Esophagus mucosa (tissue), 1 donor: Measurements from ENCODE around the gene PARN. TPM values are rescaled to one million over a fixed set of nuclear protein-coding genes. Genes with fewer than 3 reads are reported as not detected.
"Not testable (repeated sequence)": the region's sequence is repeated elsewhere in the genome, so short reads cannot be mapped to it uniquely, and the experiment has no call there.

Experiments used
- ATAC-seq: fragments of 200-7000 bp; cut with Tn5 transposase; one replicate; pipeline ENCODE4 v1.9.1; 2020
- total RNA-seq: library from RNA; stranded (reverse); gene quantifications from one replicate; pipeline ENCODE4 v1.2.4, GENCODE V29; 2023
- donor health status: DM: yes; HTN: yes; CAD: no.

PARN gene, protein sequence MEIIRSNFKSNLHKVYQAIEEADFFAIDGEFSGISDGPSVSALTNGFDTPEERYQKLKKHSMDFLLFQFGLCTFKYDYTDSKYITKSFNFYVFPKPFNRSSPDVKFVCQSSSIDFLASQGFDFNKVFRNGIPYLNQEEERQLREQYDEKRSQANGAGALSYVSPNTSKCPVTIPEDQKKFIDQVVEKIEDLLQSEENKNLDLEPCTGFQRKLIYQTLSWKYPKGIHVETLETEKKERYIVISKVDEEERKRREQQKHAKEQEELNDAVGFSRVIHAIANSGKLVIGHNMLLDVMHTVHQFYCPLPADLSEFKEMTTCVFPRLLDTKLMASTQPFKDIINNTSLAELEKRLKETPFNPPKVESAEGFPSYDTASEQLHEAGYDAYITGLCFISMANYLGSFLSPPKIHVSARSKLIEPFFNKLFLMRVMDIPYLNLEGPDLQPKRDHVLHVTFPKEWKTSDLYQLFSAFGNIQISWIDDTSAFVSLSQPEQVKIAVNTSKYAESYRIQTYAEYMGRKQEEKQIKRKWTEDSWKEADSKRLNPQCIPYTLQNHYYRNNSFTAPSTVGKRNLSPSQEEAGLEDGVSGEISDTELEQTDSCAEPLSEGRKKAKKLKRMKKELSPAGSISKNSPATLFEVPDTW
- total RNA-seq = 22.5 TPM

DNA sequence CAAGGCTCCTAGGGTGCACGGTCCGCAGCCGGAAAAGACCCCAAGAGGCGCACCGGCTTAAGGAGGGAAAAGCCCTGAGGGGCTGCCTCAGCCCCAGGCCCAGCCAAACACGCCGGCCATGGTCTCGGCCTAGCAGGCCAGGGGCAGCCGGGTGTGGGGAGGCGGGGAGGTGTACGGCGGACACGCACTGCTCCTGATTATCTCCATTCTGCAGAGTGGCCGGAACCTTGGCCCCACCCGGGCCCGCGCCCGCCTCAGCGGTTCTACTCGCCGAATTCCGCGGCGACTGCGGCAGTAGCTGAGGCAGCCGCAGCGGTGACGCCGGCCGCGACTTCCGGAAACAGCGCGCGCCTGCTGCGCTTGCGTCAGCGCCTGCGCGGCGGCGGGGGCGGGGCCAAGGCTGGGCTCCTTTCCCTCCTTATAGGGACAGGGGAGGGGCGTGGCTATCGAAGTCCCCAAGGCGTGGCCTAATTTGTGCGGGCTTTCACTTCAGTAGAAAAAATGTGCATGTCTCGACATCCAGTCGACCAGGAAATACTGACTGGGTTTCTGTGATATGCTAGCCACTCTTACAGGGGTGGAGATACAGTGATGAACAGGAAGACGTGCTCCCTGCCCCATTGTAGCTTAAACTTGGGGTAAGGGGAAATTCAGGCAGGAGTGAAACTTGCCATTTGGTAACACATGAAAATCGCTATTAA is at the start of gene PARN:
TSS of gene PARN (minus strand) at position 342 of the 701 bp plus-strand sequence. CDS start at position 207, 135 bp downstream.
- peak; percentile 91 for ATAC-seq

DNA sequence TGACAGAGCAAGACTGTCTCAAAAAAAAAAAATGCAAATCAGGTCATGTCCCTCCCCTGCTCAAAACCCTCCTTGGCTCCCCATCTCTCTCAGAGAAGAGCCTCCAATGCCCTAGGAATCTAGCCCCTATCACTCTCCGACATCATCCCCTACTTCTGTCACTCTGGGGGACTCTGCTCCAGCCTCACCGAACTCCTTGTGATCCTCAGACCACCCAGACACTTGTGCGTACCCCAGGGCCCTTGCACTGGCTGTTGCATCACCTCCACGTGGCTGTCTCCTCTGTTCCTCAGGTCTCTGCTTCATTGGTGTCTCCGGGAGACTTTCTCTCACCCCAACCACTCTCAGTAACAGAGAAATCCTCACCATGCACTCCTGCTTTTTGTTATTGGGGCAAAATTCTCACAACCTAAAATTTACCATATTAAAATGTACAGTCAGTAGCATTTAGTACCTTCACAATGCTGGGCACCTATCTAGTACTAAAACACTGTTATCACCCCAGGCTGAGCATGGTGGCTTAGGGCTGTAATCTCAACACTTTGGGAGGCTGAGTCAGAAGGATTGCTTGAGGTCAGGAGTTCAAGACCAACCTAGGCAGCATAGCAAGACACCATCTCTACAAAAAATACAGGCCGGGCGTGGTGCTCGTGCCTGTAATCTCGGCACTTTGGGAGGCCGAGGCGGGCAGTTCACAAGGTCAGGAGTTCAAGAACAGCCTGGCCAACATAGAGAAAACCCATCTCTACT is 48.9 kb upstream of the PARN start:
- no peak for ATAC-seq

DNA sequence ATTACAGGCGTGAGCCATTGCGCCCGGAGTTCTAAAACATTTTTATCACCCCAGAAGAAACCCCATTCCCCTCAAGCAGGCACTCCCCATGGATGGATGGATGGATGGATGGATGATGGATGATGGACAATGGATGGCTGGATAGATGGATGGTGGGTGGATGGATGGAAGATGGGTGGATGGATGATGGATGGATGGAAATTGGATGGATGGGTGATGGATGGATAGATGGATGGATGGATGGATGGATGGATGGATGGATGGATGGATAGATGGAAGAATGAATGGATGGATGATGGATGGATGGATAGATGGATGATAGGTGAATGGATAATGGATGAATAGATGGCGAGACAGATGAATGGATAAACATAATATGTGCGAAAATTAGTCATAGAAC is 47.6 kb upstream of the PARN start:
- ATAC-seq = no peak

DNA sequence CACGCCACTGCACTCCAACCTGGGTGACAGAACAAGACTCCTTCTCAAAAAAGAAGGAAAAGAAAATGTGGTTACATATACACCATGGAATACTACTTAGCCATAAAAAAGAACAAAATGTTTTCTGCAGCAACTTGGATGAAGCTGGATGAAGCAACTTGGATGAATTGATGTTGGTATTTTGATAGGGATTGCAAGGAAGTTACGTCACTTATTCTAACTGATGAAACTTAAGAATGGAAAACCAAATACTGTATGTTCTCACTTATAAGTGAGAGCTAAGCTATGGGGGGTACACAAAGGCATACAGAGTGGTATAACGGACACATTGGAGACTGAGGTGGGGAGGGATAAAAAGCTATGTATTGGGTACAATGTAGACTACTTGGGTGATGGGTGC is 46.6 kb upstream of the PARN start:
- ATAC-seq = no peak

DNA sequence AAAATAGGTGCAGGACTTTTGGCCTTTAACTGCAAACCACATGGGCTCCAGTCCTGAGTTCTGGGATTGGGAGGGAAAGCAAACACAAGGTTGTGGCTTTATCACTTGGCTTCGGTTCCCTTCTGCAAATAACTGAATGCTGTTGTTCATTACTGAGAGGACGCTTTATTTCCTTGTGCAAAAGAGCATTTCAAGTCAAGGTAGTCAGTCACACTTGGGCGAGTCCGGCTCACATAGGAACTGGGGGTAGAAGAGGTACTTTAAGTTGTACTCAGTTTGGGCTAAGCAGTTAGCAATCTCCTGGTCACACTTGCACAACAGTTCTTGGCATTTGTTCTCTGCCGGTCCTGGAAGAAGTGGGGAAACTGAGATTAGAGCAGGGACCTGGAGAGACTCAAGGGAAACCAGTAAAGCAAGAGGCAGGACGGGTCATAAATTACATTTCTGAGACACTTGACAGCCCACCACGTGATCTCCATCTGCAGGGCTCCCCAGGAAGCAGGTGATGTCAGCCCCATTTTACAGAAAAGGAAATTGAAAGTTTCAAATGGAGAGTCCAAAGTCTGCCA is 42.4 kb upstream of the PARN start:
- peak; percentile 45 for ATAC-seq

DNA sequence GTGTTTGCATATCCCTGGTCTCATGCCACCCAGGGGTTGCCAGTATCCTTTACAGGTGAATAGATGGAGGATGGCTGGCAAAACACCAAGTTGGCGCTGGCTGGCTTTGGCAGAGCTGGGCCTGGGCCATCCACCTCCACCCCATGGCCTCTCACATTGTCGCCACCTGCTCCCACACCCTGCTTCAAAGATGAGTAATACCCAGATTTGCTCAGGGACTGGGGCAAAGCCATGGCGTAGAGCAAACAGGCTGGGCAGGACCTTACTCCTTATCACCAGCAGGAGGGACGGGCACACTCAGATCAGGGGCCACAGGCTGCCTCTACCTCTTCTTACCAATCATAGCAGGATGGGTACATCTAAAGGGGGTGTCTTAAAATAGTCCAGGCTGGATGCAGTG is 39.7 kb upstream of the PARN start:
- peak; percentile 93 for ATAC-seq

DNA sequence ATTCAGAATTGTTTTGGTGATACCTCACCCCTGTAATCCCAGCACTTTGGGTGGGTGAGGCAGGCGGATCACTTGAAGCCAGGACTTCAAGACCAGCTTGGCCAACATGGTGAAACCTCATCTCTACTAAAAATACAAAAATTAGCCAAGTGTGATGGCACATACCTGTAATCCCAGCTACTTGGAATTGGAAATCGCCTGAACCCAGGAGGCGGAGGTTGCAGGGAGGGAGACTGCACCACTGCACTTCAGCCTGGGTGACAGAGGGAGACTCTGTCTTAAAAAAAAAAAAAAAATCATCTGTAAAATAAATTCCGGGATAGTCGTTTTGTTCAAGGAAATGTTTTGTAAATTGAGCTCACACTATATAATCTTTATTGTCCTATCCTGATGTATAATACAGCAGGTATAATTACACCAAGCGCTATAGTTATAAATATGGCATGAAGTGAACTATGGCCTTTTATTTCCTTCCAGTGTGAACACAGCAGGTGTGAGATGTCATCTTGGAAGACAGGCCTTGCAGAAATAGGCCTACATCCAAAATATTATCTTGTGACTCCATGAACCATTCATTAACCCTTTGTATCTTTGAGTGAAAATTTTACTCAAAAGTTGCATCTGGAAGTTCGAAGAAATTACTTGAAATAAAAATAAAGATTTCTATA is 38.6 kb upstream of the PARN start:
- no peak for ATAC-seq

DNA sequence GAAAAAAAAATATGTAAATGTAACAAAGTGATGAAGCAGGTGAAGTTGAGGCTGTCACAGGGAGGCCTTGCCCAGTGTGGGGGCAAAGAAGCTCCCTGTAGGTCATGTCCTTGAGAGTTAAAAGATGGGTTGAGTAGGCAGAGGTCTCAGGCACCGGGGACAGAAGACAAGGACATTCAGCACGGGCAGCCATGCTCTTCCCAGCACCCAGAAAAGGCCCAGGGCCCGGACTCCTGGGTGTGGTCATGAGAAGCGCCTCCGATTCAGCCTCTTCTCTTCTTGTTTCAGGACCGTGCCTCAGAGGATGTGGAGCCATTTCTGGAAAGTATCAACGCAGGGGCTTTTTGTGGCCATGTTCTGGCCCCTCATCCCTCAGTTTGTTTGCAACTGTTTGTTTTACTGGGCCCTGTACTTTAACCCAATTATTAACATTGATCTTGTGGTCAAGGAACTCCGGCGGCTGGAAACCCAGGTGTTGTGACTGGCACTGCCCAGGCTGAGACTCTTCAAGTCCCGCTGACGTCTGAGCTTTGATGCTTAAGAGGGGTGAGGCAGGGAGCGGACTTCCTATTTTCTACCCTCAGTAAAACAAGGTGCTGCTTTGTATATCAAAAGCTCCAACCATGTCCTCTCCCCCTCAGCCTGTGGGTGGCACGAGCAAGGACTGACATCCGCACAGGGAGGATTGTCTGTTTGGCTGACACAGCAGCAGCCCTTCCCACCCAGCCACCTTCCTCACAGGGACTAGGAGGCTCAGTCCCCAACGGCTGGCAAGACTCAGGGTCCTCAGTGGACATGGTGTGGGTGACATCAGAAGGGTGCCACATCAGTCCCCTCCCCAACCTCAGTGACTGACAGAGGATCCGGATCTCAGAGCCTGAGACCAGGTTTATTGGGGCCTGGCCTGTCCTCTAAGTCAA is 37.5 kb upstream of the PARN start:
- ATAC-seq = no peak

DNA sequence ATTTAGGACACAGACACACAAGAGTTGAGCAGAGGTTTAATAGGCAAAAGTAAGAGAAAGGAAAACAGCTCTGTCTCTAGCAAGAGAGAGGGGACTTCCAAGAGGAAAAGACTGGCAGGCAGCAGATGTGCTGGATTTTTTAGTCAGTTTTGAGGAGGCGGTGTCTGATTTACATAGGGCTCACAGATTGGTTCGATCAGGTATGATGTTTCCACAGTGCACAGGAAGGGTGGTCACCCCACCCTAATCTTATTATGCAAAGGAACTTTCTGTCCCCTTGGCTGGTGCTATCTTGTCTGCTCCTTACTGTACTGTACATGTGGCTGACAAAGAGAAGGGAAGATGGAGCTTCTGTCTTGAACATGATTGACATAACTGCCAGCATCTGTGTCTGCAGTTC is 28.0 kb upstream of the PARN start:
- ATAC-seq = no peak

DNA sequence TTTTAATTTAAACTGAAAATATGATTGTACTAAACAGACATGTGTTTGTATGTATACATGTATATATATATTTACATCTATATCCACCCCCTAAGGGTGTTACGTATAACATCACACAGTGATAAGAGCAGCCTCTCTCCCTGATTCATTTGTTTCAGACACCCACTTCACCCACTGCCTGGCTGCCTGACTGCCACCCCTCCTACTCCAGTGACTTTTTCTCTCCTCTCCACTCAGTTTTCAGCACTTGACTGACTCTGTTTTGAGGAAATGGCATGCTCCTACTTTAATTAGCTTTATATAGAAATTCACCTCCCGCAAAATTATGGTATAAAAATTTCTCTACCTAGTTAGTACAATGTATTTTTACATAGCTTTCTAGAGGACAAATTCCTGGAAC is 22.7 kb upstream of the PARN start:
- no peak for ATAC-seq

DNA sequence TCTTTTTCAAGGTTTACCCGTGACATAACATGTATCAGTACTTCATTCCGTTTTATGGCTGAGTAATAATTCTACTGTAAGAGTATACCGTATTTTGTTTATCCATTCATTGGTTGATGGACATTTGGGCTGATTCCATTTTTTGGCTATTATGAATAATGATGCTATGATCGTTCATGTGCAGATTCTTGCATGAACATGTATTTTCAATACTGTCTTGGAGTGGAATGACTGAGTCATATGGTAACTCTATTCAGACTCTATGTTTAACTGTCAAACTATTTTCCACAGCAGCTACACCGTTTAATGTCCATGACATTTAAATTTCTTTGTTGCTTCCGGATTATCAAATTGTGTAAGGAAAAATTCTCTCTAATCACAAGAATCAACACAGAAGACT is 20.6 kb upstream of the PARN start:
- peak; percentile 93 for ATAC-seq

DNA sequence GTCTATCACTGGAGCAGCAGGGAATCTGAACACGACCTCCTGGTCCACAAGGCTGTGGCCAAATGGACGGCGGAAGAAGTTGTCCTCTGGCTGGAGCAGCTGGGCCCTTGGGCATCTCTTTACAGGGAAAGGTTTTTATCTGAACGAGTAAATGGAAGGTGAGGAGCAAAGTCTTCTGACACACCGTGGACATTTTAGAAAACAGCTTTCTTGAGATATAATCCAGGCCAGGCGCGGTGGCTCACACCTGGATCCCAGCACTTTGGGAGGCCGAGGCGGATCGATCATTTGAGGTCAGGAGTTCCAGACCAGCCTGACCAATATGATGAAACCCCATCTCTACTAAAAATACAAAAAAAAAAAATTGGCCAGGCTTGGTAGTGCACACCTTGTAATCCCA is 19.8 kb upstream of the PARN start:
- no peak for ATAC-seq

DNA sequence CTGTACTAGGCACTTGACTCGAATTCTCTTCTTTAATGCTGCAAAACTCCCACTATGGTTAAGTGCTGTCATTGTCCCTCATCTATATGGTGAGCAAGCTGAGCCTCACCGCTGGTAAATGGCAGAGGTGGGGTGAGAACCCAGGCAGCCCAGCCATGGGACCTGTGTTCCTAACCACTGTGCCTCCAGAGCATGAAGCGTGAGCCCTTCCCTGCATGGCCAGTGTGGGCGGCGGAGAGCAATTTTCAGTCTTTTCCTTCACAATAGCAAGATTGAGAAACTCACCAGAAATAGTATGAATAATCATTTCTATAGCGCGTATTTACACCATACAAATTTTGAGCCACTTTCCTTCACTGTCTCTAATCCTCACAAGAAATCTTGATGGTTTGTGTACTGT is 11.9 kb upstream of the PARN start:
- ATAC-seq = no peak

DNA sequence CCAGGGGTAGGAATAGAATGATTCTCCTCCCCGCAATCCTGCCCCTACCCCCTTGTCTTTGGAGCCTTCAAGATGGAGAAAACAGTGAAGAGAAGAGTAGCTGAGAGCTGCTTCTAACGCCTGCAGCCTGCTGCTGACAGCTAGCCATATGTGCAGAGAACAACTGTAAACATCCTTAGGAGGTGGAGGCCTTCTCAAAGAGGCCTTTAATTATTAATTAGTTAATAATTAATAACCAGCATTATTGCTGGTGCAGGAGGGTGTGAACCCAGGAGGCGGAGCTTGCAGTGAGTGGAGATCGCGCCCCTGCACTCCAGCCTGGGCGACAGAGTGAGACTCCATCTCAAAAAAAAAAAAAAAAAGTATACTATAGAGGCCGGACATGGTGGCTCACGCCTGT is 11.1 kb upstream of the PARN start:
- ATAC-seq = no peak

DNA sequence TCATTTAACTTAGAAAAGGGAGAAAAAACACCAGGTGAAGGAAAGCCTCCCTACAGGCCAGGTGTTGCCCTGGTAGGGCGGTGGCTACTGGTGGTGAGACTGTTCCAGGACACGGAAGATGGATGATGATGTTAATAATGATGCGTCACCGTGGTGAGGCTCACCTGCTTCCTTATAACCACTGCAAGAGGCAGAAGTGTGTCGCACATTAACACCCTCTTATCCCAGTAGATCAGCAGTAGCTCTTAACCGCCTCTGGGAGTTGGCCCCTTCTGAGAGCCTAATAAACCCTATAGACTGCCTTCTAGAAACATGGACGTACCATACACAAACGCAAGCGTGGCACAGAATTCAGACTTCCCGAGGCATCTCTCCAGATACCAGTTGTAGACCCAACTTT is 10.5 kb upstream of the PARN start:
- peak; percentile 92 for ATAC-seq

DNA sequence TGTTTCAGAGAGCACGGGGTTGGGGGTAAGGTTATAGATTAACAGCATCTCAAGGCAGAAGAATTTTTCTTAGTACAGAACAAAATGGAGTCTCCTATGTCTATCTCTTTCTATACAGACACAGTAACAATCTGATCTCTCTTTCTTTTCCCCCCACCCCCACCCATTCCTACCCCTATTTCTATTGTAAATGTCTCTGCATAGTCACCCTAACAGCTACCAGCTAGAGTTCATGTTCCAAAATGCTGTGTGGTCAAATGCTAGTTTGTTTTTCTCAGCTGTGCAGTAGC is 6.8 kb upstream of the PARN start:
- not testable (repeated sequence) for ATAC-seq

DNA sequence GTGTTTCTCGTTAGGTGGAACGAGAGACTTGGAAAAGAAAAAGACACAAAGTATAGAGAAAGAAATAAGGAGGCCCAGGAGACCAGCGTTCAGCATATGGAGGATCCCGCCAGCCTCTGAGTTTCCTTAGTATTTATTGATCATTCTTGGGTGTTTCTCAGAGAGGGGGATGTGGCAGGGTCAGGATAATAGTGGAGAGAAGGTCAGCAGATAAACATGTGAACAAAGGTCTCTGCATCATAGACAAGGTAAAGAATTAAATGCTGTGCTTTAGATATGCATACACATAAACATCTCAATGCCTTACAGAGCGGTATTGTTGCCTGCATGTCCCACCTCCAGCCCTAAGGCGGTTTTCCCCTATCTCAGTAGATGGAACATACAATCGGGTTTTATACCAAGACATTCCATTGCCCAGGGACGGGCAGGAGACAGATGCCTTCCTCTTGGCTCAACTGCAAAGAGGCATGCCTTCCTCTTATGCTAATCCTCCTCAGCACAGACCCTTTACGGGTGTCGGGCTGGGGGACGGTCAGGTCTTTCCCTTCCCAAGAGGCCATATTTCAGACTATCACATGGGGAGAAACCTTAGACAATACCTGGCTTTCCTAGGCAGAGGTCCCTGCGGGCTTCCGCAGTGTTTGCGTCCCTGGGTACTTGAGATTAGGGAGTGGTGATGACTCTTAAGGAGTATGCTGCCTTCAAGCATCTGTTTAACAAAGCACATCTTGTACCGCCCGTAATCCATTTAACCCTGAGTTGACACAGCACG is 6.3 kb upstream of the PARN start:
- ATAC-seq = not testable (repeated sequence)

DNA sequence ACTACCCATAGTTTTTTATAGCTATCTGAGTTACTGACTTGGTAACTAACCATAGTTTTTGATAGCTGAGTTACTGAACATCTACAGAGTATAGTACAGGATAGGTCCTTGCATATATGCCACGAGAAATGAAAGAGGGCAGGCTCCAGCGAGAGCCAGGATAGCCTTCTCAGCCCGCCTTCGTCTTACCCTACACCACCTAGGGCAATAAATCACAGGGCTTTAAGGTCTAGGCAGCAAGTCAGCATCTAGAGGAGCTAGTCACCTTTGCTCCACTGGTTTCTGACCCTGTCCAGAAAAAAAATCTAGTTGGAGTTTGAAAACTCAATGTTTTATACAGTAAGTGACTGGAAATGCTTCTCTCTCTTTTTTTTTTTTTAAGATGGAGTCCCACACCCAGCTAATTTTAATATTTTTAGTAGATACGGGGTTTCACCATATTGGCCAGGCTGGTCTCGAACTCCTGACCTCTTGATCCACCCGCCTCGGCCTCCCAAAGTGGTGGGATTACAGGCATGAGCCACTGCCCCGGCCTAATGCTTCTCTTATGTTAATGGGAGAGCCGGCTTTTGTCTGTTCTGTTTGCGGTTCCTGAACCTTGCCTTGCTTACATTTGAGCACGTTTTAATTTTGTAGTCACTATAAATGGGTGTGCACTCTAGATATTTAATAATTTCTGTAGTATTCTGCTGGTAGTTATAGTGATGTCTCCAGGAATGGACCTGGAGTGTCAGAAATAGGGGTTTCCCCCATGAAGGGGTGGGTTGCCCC is 5.5 kb upstream of the PARN start:
- no peak for ATAC-seq

DNA sequence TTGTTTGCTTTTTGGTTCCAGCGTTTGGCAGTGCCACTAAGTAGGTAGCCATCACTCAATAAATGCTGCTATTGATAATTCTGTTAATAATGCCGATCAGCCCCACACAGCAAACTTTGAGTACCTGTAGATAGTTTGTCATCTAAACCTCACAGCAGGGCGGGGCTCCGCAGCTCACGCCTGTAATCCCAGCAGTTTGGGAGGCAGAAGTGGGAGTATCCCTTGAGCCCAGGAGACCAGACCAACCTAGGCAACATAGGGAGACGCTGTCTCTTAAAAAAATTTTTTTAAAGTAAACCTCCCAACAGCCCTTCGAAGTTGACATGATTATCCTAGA is 4.3 kb upstream of the PARN start:
- ATAC-seq = no peak
